ENCODE results near the gene FNBP1. TPM values are rescaled to one million over a fixed set of nuclear protein-coding genes. Genes with fewer than 3 reads are reported as not detected.

FNBP1 gene
- total and polyA plus RNA-seq, 2 of the 13 experiments (the other 11 are each of a cell fraction or from before 2014, with no cell fraction given), result 5.4 to 19.5 TPM

DNA sequence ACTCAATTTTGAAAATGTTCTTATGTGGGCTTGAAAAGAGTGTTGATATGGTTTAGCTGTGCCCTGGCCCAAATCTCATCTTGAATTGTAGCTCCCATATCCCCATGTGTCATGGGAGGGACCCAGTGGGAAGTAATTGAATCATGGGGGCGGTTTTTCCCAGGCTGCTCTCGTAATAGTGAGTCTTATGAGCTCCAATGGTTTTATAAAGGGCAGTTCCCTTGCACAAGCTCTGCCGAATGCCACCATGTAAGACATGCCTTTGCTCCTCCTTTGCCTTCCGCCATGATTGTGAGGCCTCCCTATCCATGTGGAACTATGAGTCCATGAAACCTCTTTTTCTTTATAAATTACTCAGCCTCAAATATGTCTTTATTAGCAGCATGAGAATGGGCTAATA is 136.7 kb downstream of the FNBP1 start (continued):
- TF ChIP-seq, protein P1, sequence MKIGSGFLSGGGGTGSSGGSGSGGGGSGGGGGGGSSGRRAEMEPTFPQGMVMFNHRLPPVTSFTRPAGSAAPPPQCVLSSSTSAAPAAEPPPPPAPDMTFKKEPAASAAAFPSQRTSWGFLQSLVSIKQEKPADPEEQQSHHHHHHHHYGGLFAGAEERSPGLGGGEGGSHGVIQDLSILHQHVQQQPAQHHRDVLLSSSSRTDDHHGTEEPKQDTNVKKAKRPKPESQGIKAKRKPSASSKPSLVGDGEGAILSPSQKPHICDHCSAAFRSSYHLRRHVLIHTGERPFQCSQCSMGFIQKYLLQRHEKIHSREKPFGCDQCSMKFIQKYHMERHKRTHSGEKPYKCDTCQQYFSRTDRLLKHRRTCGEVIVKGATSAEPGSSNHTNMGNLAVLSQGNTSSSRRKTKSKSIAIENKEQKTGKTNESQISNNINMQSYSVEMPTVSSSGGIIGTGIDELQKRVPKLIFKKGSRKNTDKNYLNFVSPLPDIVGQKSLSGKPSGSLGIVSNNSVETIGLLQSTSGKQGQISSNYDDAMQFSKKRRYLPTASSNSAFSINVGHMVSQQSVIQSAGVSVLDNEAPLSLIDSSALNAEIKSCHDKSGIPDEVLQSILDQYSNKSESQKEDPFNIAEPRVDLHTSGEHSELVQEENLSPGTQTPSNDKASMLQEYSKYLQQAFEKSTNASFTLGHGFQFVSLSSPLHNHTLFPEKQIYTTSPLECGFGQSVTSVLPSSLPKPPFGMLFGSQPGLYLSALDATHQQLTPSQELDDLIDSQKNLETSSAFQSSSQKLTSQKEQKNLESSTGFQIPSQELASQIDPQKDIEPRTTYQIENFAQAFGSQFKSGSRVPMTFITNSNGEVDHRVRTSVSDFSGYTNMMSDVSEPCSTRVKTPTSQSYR (CRISPR knock-in tag; IDR thresholded peaks at IDR 0.05; ENCODE audit: borderline replicate concordance), result no peak
- TF ChIP-seq ZNF557 (CRISPR knock-in tag; IDR thresholded peaks at IDR 0.05) (no peak), TBP (CRISPR knock-in tag; IDR thresholded peaks at IDR 0.05) (no peak)

DNA sequence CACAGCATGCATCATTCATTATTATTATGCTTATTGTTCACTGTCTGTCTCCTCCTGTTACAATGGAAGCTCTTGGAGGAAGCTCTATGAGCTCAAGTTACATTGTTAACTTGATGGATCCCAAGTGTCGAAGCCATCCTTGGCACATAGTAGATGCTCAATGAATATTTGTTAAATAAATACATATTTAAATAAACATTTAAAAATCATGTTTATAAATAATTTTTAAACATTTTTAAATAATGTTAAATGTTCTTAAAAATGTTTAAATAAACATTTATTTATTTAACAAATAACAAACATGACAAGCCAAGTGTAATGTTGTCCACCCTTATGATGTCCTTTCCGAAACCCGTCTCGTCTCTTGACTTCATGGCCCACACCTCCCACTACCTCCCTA is 138.3 kb downstream of the FNBP1 start:
- POLR2A ChIA-PET, result no interaction called here
- H3K4me3 ChIP-seq (replicated peaks in 1 of 3; ENCODE audit: insufficient read depth in 1 of 3, low read depth in 2 of 3, low read length in 3 of 3), result no peak overlapping the region
- FAIRE-seq (no peak), ATAC-seq (no peak), DNase-seq (ENCODE audit: low spot score) (no peak)
- no peaks in the 10 kb centered on the region for H3K9me3 ChIP-seq (ENCODE audit: low read length)
- TF ChIP-seq, protein P2, sequence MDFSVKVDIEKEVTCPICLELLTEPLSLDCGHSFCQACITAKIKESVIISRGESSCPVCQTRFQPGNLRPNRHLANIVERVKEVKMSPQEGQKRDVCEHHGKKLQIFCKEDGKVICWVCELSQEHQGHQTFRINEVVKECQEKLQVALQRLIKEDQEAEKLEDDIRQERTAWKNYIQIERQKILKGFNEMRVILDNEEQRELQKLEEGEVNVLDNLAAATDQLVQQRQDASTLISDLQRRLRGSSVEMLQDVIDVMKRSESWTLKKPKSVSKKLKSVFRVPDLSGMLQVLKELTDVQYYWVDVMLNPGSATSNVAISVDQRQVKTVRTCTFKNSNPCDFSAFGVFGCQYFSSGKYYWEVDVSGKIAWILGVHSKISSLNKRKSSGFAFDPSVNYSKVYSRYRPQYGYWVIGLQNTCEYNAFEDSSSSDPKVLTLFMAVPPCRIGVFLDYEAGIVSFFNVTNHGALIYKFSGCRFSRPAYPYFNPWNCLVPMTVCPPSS (IDR thresholded peaks at IDR 0.05), result no peak
- TF ChIP-seq, protein P3, sequence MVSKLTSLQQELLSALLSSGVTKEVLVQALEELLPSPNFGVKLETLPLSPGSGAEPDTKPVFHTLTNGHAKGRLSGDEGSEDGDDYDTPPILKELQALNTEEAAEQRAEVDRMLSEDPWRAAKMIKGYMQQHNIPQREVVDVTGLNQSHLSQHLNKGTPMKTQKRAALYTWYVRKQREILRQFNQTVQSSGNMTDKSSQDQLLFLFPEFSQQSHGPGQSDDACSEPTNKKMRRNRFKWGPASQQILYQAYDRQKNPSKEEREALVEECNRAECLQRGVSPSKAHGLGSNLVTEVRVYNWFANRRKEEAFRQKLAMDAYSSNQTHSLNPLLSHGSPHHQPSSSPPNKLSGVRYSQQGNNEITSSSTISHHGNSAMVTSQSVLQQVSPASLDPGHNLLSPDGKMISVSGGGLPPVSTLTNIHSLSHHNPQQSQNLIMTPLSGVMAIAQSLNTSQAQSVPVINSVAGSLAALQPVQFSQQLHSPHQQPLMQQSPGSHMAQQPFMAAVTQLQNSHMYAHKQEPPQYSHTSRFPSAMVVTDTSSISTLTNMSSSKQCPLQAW (CRISPR knock-in tag; IDR thresholded peaks at IDR 0.05), result no peak
- no peak for TF ChIP-seq EEA1 (CRISPR knock-in tag; IDR thresholded peaks at IDR 0.05; ENCODE audit: borderline replicate concordance)
- TF ChIP-seq ZNF34 (CRISPR knock-in tag; IDR thresholded peaks at IDR 0.05; ENCODE audit: borderline replicate concordance), result no peak
- no peak for TF ChIP-seq ZNF20 (CRISPR knock-in tag; IDR thresholded peaks at IDR 0.05)
- TF ChIP-seq NR2F6 (IDR thresholded peaks at IDR 0.05), result no peak
- no peak for TF ChIP-seq NR2F6 (CRISPR knock-in tag; IDR thresholded peaks at IDR 0.05)
- TF ChIP-seq, protein P4, sequence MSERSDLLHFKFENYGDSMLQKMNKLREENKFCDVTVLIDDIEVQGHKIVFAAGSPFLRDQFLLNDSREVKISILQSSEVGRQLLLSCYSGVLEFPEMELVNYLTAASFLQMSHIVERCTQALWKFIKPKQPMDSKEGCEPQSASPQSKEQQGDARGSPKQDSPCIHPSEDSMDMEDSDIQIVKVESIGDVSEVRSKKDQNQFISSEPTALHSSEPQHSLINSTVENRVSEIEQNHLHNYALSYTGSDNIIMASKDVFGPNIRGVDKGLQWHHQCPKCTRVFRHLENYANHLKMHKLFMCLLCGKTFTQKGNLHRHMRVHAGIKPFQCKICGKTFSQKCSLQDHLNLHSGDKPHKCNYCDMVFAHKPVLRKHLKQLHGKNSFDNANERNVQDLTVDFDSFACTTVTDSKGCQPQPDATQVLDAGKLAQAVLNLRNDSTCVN (CRISPR knock-in tag; IDR thresholded peaks at IDR 0.05; ENCODE audit: borderline replicate concordance), result no peak
- TF ChIP-seq ESRRA (CRISPR knock-in tag; IDR thresholded peaks at IDR 0.05; ENCODE audit: low read depth), result no peak
- no peak for TF ChIP-seq ZMYM2 (CRISPR knock-in tag; IDR thresholded peaks at IDR 0.05)
- intact Hi-C loops (cut with micrococcal nuclease; ENCODE audit: unreplicated experiment), result no loop called here
- no TSS peak for BruUV-seq (replicated peaks)
- over 99% methylated on average over 4 of the region's 4 CpGs for WGBS (ENCODE audit: low lambda C conversion rate)
- H3K4me1 ChIP-seq (ENCODE audit: insufficient read depth, low read length), result no peaks in the 10 kb centered on the region
- H3K4me2 ChIP-seq (ENCODE audit: low read depth, low read length), result no peak overlapping the region
- CTCF ChIA-PET (ENCODE audit: low intra/inter-chr PET ratio, low total read pairs), result no interaction called here
- no peak overlapping the region for H2AFZ ChIP-seq (ENCODE audit: low read length)
- H3K9ac ChIP-seq (ENCODE audit: insufficient read depth, low read depth, low read length), result no peak overlapping the region
- in situ Hi-C loops (cut with HindIII; ENCODE audit: extremely low pct_ligation_motif_present, low pct_unique_long_range_greater_than_20kb), result no loop called here
- peaks cover 4 to 7% of the 10 kb centered on the region in 2 experiments; a peak in 2 of 5 replicates for H3K36me3 ChIP-seq (replicated peaks in 1 of 2; ENCODE audit: control insufficient read depth in 1 of 2, insufficient read depth in 2 of 2, low read length in 2 of 2)
- H3K27ac ChIP-seq (ENCODE audit: extremely low read length, insufficient read depth, low read length), result no peak overlapping the region
- H3K27me3 ChIP-seq (ENCODE audit: control insufficient read depth in 1 of 2, insufficient read depth in 2 of 2, low read length in 2 of 2), result no peaks in the 10 kb centered on the region
- no peaks in the 10 kb centered on the region for H4K20me1 ChIP-seq (ENCODE audit: insufficient read depth, low read length)
- H3K79me2 ChIP-seq (ENCODE audit: insufficient read depth, low read length), result no peaks in the 10 kb centered on the region
